Prostate gland (tissue), 2 donors: ENCODE measurements around the gene ELOVL1.

ENCODE experiments used
- POLR2A ChIP-seq: fragments of 450-650 bp; IDR thresholded peaks from one replicate; pipeline ENCODE4 v1.6.1; 2016; ENCODE audit warnings: antibody characterized with exemption, mild to moderate bottlenecking
- POLR2AphosphoS5 ChIP-seq: sonication (generic); formaldehyde crosslinking; IDR thresholded peaks from one replicate; pipeline ENCODE4 v1.6.1; 2017; ENCODE audit warnings: antibody characterized with exemption
- TF ChIP-seq, protein P1 (sequence below), 4 experiments: fragments of 200-600 bp in 2 of 4; fragments of 450-650 bp in 2 of 4; sonication (generic) in 2 of 4; IDR thresholded peaks; 1 replicate in 3 of 4; 2 replicates in 1 of 4; pipeline ENCODE4 v1.5.1; 2016 to 2019; ENCODE audit warnings: antibody characterized with exemption in 4 of 4, mild to moderate bottlenecking in 2 of 4, moderate library complexity in 2 of 4

- TF ChIP-seq POLR2A (no peak), POLR2AphosphoS5 (no peak)
- TF ChIP-seq, protein P1, sequence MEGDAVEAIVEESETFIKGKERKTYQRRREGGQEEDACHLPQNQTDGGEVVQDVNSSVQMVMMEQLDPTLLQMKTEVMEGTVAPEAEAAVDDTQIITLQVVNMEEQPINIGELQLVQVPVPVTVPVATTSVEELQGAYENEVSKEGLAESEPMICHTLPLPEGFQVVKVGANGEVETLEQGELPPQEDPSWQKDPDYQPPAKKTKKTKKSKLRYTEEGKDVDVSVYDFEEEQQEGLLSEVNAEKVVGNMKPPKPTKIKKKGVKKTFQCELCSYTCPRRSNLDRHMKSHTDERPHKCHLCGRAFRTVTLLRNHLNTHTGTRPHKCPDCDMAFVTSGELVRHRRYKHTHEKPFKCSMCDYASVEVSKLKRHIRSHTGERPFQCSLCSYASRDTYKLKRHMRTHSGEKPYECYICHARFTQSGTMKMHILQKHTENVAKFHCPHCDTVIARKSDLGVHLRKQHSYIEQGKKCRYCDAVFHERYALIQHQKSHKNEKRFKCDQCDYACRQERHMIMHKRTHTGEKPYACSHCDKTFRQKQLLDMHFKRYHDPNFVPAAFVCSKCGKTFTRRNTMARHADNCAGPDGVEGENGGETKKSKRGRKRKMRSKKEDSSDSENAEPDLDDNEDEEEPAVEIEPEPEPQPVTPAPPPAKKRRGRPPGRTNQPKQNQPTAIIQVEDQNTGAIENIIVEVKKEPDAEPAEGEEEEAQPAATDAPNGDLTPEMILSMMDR (IDR thresholded peaks at IDR 0.05), result no peak
These were observed 48.1 kb upstream of the ELOVL1 start for GRCh38 chr1:43415901-43416300.
